ENCODE measurements around the gene SNX24. TPM values are rescaled to one million over a fixed set of nuclear protein-coding genes. Genes with fewer than 3 reads are reported as not detected.

The SNX24 gene
- polyA plus RNA-seq, 2 donors = 29.5 to 49.6 TPM

- peaks cover 0 to 3% of the 10 kb centered on the region in 2 donors for H3K4me1 ChIP-seq (ENCODE audit: control insufficient read depth in 2 of 2, insufficient read depth in 2 of 2, low read length in 1 of 2)
- peaks cover 0 to 4% of the 10 kb centered on the region in 2 donors for H3K36me3 ChIP-seq (ENCODE audit: control insufficient read depth in 2 of 2, insufficient read depth in 2 of 2, low read length in 1 of 2)
- H3K27me3 ChIP-seq (ENCODE audit: control insufficient read depth in 1 of 2, insufficient read depth in 2 of 2, low read length in 2 of 2) = no peaks in the 10 kb centered on the region
- WGBS, 2 donors = 70 to 72% methylated on average over 7 of the region's 7 CpGs
- no peak overlapping the region for H3K4me3 ChIP-seq (ENCODE audit: low read depth in 1 of 2, low read length in 2 of 2)
- H3K27ac ChIP-seq (ENCODE audit: low read depth in 2 of 2, low read length in 1 of 2) = no peak overlapping the region
- H3K9me3 ChIP-seq (ENCODE audit: control insufficient read depth in 2 of 2, insufficient read depth in 1 of 2, low read depth in 1 of 2, low read length in 1 of 2) = peaks cover 0 to under 1% of the 10 kb centered on the region in 2 donors
Observed at GRCh38 chr5:122943050-122943698, 97.8 kb downstream of the SNX24 start.

GRCh38 chr5:122944051-122944450 lies 98.6 kb downstream of the SNX24 start:
- 97 to 100% methylated on average over 1 of the region's 1 CpG for WGBS, 2 donors
- Histone ChIP-seq H3K4me1 (ENCODE audit: control insufficient read depth in 2 of 2, insufficient read depth in 2 of 2, low read length in 1 of 2) (peaks cover 0 to 3% of the 10 kb centered on the region in 2 donors), H3K9me3 (ENCODE audit: control insufficient read depth in 2 of 2, insufficient read depth in 1 of 2, low read depth in 1 of 2, low read length in 1 of 2) (peaks cover 0 to 2% of the 10 kb centered on the region in 2 donors), H3K4me3 (ENCODE audit: low read depth in 1 of 2, low read length in 2 of 2) (no peak overlapping the region), H3K27ac (ENCODE audit: low read depth in 2 of 2, low read length in 1 of 2) (no peak overlapping the region), H3K27me3 (ENCODE audit: control insufficient read depth in 1 of 2, insufficient read depth in 2 of 2, low read length in 2 of 2) (no peaks in the 10 kb centered on the region), H3K36me3 (ENCODE audit: control insufficient read depth in 2 of 2, insufficient read depth in 2 of 2, low read length in 1 of 2) (peaks cover 0 to 4% of the 10 kb centered on the region in 2 donors)

GRCh38 chr5:122947372-122947771 lies 102.0 kb downstream of the SNX24 start:
- WGBS, 2 donors = 95 to 96% methylated on average over 1 of the region's 1 CpG

GRCh38 chr5:122947772-122948171 lies 102.4 kb downstream of the SNX24 start:
- H3K27ac ChIP-seq (ENCODE audit: low read depth in 2 of 2, low read length in 1 of 2) = no peak overlapping the region
- peaks cover 0 to 2% of the 10 kb centered on the region in 2 donors for H3K9me3 ChIP-seq (ENCODE audit: control insufficient read depth in 2 of 2, insufficient read depth in 1 of 2, low read depth in 1 of 2, low read length in 1 of 2)
- H3K27me3 ChIP-seq (ENCODE audit: control insufficient read depth in 1 of 2, insufficient read depth in 2 of 2, low read length in 2 of 2) = no peaks in the 10 kb centered on the region
- H3K36me3 ChIP-seq (ENCODE audit: control insufficient read depth in 2 of 2, insufficient read depth in 2 of 2, low read length in 1 of 2) = peaks cover 0 to 4% of the 10 kb centered on the region in 2 donors
- H3K4me1 ChIP-seq (ENCODE audit: control insufficient read depth in 2 of 2, insufficient read depth in 2 of 2, low read length in 1 of 2) = peaks cover 0 to 3% of the 10 kb centered on the region in 2 donors
- H3K4me3 ChIP-seq (ENCODE audit: low read depth in 1 of 2, low read length in 2 of 2) = no peak overlapping the region
- WGBS, 2 donors = 45 to 72% methylated on average over 3 of the region's 3 CpGs

More at GRCh38 chr5:122947372-122947771, 102.0 kb downstream of the SNX24 start:
- Histone ChIP-seq H3K27ac (ENCODE audit: low read depth in 2 of 2, low read length in 1 of 2) (no peak overlapping the region), H3K9me3 (ENCODE audit: control insufficient read depth in 2 of 2, insufficient read depth in 1 of 2, low read depth in 1 of 2, low read length in 1 of 2) (peaks cover 0 to 2% of the 10 kb centered on the region in 2 donors), H3K4me1 (ENCODE audit: control insufficient read depth in 2 of 2, insufficient read depth in 2 of 2, low read length in 1 of 2) (peaks cover 0 to 3% of the 10 kb centered on the region in 2 donors), H3K27me3 (ENCODE audit: control insufficient read depth in 1 of 2, insufficient read depth in 2 of 2, low read length in 2 of 2) (no peaks in the 10 kb centered on the region), H3K36me3 (ENCODE audit: control insufficient read depth in 2 of 2, insufficient read depth in 2 of 2, low read length in 1 of 2) (peaks cover 0 to 4% of the 10 kb centered on the region in 2 donors), H3K4me3 (ENCODE audit: low read depth in 1 of 2, low read length in 2 of 2) (no peak overlapping the region)

GRCh38 chr5:122948319-122948718 lies 102.9 kb downstream of the SNX24 start:
- WGBS, 2 donors = 92 to 96% methylated on average over 2 of the region's 2 CpGs

GRCh38 chr5:122951658-122952057 lies 106.2 kb downstream of the SNX24 start:
- Histone ChIP-seq H3K36me3 (ENCODE audit: control insufficient read depth in 2 of 2, insufficient read depth in 2 of 2, low read length in 1 of 2) (peaks cover 0 to 4% of the 10 kb centered on the region in 2 donors), H3K27ac (ENCODE audit: low read depth in 2 of 2, low read length in 1 of 2) (no peak overlapping the region), H3K9me3 (ENCODE audit: control insufficient read depth in 2 of 2, insufficient read depth in 1 of 2, low read depth in 1 of 2, low read length in 1 of 2) (peaks cover 0 to 2% of the 10 kb centered on the region in 2 donors), H3K4me1 (ENCODE audit: control insufficient read depth in 2 of 2, insufficient read depth in 2 of 2, low read length in 1 of 2) (no peaks in the 10 kb centered on the region), H3K27me3 (ENCODE audit: control insufficient read depth in 1 of 2, insufficient read depth in 2 of 2, low read length in 2 of 2) (no peaks in the 10 kb centered on the region), H3K4me3 (ENCODE audit: low read depth in 1 of 2, low read length in 2 of 2) (no peak overlapping the region)
- WGBS, 2 donors = 93% methylated on average over 8 of the region's 8 CpGs

More at GRCh38 chr5:122948319-122948718, 102.9 kb downstream of the SNX24 start:
- Histone ChIP-seq H3K4me1 (ENCODE audit: control insufficient read depth in 2 of 2, insufficient read depth in 2 of 2, low read length in 1 of 2) (peaks cover 0 to 2% of the 10 kb centered on the region in 2 donors), H3K9me3 (ENCODE audit: control insufficient read depth in 2 of 2, insufficient read depth in 1 of 2, low read depth in 1 of 2, low read length in 1 of 2) (peaks cover 0 to 2% of the 10 kb centered on the region in 2 donors), H3K27ac (ENCODE audit: low read depth in 2 of 2, low read length in 1 of 2) (no peak overlapping the region), H3K27me3 (ENCODE audit: control insufficient read depth in 1 of 2, insufficient read depth in 2 of 2, low read length in 2 of 2) (no peaks in the 10 kb centered on the region), H3K36me3 (ENCODE audit: control insufficient read depth in 2 of 2, insufficient read depth in 2 of 2, low read length in 1 of 2) (peaks cover 0 to 2% of the 10 kb centered on the region in 2 donors), H3K4me3 (ENCODE audit: low read depth in 1 of 2, low read length in 2 of 2) (no peak overlapping the region)

- Histone ChIP-seq H3K9me3 (ENCODE audit: control insufficient read depth in 2 of 2, insufficient read depth in 1 of 2, low read depth in 1 of 2, low read length in 1 of 2) (no peaks in the 10 kb centered on the region), H3K36me3 (ENCODE audit: control insufficient read depth in 2 of 2, insufficient read depth in 2 of 2, low read length in 1 of 2) (peaks cover 0 to 4% of the 10 kb centered on the region in 2 donors), H3K27me3 (ENCODE audit: control insufficient read depth in 1 of 2, insufficient read depth in 2 of 2, low read length in 2 of 2) (no peaks in the 10 kb centered on the region), H3K4me3 (ENCODE audit: low read depth in 1 of 2, low read length in 2 of 2) (no peak overlapping the region), H3K27ac (ENCODE audit: low read depth in 2 of 2, low read length in 1 of 2) (no peak overlapping the region), H3K4me1 (ENCODE audit: control insufficient read depth in 2 of 2, insufficient read depth in 2 of 2, low read length in 1 of 2) (no peaks in the 10 kb centered on the region)
Observed at GRCh38 chr5:122954719-122955118, 109.3 kb downstream of the SNX24 start.

GRCh38 chr5:122957457-122957856 lies 112.0 kb downstream of the SNX24 start:
- Histone ChIP-seq H3K36me3 (ENCODE audit: control insufficient read depth in 2 of 2, insufficient read depth in 2 of 2, low read length in 1 of 2) (peaks cover 0 to 4% of the 10 kb centered on the region in 2 donors), H3K4me1 (ENCODE audit: control insufficient read depth in 2 of 2, insufficient read depth in 2 of 2, low read length in 1 of 2) (no peaks in the 10 kb centered on the region), H3K27ac (ENCODE audit: low read depth in 2 of 2, low read length in 1 of 2) (no peak overlapping the region), H3K9me3 (ENCODE audit: control insufficient read depth in 2 of 2, insufficient read depth in 1 of 2, low read depth in 1 of 2, low read length in 1 of 2) (no peaks in the 10 kb centered on the region), H3K27me3 (ENCODE audit: control insufficient read depth in 1 of 2, insufficient read depth in 2 of 2, low read length in 2 of 2) (no peaks in the 10 kb centered on the region), H3K4me3 (ENCODE audit: low read depth in 1 of 2, low read length in 2 of 2) (no peak overlapping the region)

- Histone ChIP-seq H3K9me3 (ENCODE audit: control insufficient read depth in 2 of 2, insufficient read depth in 1 of 2, low read depth in 1 of 2, low read length in 1 of 2) (no peaks in the 10 kb centered on the region), H3K4me1 (ENCODE audit: control insufficient read depth in 2 of 2, insufficient read depth in 2 of 2, low read length in 1 of 2) (no peaks in the 10 kb centered on the region), H3K36me3 (ENCODE audit: control insufficient read depth in 2 of 2, insufficient read depth in 2 of 2, low read length in 1 of 2) (peaks cover 0 to 4% of the 10 kb centered on the region in 2 donors), H3K27ac (ENCODE audit: low read depth in 2 of 2, low read length in 1 of 2) (no peak overlapping the region), H3K4me3 (ENCODE audit: low read depth in 1 of 2, low read length in 2 of 2) (no peak overlapping the region), H3K27me3 (ENCODE audit: control insufficient read depth in 1 of 2, insufficient read depth in 2 of 2, low read length in 2 of 2) (no peaks in the 10 kb centered on the region)
- WGBS, 2 donors = 55 to 71% methylated on average over 4 of the region's 4 CpGs
Observed at GRCh38 chr5:122959740-122960445, 114.5 kb downstream of the SNX24 start.

Measured in esophagus (tissue), 2 donors.